Activated T-cell treated with anti-CD3 and anti-CD28 coated beads, Interleukin-2, amount 50 U/mL, for 72 hours (primary cell): ENCODE results near the gene STAC. TPM values are rescaled to one million over a fixed set of nuclear protein-coding genes. Genes with fewer than 3 reads are reported as not detected.
A peak's percentile ranks its signal among the peaks of the same experiment; 100 is the strongest.
"Not testable (repeated sequence)": the region's sequence is repeated elsewhere in the genome, so short reads cannot be mapped to it uniquely, and the experiment has no call there.

Experiments
- ATAC-seq, 2 donors: fragments of 150-1000 bp; cut with Tn5 transposase; replicated peaks in 1 of 2; 2 replicates each; pipeline ENCODE4 v1.10.0; 2021; ENCODE audit warnings: moderate library complexity in 2 of 2, mild to moderate bottlenecking in 1 of 2
- DNase-seq, 2 donors: peaks; one replicate each; pipeline ENCODE4 v3.0.0; 2021 to 2022; ENCODE audit warnings: mixed read lengths in 1 of 2
- H3K27ac Mint-ChIP-seq: one replicate; pipeline ENCODE4 v1.8.0; 2022; ENCODE audit warnings: mild to moderate bottlenecking, moderate library complexity, mixed read lengths
- H3K27me3 Mint-ChIP-seq: one replicate; pipeline ENCODE4 v1.8.0; 2022; ENCODE audit warnings: low read depth, mixed read lengths
- H3K36me3 Mint-ChIP-seq, 2 donors: one replicate each; pipeline ENCODE4 v1.8.0; 2022; ENCODE audit warnings: mixed read lengths in 2 of 2, mild to moderate bottlenecking in 1 of 2; ENCODE audit not compliant: insufficient read depth in 2 of 2
- H3K4me1 Mint-ChIP-seq: one replicate; pipeline ENCODE4 v1.8.0; 2022; ENCODE audit warnings: low read depth, mixed read lengths
- H3K4me3 Mint-ChIP-seq, 2 donors: one replicate each; pipeline ENCODE4 v1.8.0; 2022; ENCODE audit warnings: mild to moderate bottlenecking in 2 of 2, mixed read lengths in 2 of 2, moderate library complexity in 2 of 2
- H3K9me3 Mint-ChIP-seq, 2 donors: one replicate each; pipeline ENCODE4 v1.8.0; 2022; ENCODE audit warnings: mixed read lengths in 2 of 2
- total RNA-seq, 2 donors: library from RNA; stranded (reverse); gene quantifications; one replicate each; pipeline ENCODE4 v1.2.3, GENCODE V29; 2022

STAC gene
- total RNA-seq, 2 donors from 2014 or later, result not detected

DNA sequence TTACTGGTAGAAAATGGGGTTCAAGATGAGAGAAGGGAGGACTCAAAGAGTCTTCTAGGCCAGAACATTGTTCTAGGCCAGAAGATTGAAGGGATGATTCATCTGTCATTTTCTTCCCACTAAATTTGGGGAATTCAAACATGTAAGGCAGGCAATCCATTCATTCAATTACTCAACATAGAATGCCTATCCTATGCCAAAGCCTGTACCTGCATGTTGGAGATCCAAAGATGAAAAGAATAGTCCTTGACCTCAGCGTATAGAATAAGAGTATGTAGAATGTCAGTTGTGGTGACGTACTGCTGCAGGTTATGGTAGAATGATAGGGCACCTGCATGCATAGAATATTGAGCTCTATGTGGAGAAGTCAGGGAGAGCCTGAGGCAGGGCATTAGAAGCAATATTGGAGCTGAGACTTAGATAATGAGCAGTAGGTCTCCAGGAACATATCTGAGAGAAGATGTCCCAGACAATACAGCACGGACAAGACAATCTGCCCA is 49.7 kb downstream of the STAC start:
- ATAC-seq (no peak), DNase-seq (no peak)
- Mint-ChIP-seq H3K9me3 (no peaks in the 10 kb centered on the region), H3K4me1 (no peaks in the 10 kb centered on the region), H3K4me3 (no peak overlapping the region), H3K36me3 (no peaks in the 10 kb centered on the region), H3K27me3 (no peaks in the 10 kb centered on the region), H3K27ac (no peak overlapping the region)

DNA sequence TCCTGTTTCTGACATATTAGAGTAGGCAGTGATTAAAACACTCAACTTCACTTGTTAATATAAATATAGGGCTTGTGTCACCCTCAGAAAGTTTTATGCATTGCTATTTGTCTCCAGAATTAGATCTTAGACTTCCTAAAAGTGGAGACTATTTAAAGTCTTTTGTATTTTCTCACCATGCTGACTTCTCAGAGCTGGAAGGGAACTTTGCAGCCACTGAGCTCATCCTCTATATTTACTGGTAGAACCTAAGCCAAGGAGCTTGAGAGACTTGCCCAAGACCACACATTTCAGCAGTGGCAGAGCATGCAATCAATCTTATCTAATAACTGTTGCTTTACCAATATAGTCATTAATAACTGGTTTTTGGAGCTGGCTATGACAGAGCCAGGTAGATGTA is 53.2 kb downstream of the STAC start:
- Mint-ChIP-seq H3K36me3 (no peaks in the 10 kb centered on the region), H3K27me3 (no peaks in the 10 kb centered on the region), H3K4me1 (no peaks in the 10 kb centered on the region), H3K9me3 (no peaks in the 10 kb centered on the region), H3K27ac (no peak overlapping the region), H3K4me3 (no peak overlapping the region)
- DNase-seq (no peak), ATAC-seq (no peak)

DNA sequence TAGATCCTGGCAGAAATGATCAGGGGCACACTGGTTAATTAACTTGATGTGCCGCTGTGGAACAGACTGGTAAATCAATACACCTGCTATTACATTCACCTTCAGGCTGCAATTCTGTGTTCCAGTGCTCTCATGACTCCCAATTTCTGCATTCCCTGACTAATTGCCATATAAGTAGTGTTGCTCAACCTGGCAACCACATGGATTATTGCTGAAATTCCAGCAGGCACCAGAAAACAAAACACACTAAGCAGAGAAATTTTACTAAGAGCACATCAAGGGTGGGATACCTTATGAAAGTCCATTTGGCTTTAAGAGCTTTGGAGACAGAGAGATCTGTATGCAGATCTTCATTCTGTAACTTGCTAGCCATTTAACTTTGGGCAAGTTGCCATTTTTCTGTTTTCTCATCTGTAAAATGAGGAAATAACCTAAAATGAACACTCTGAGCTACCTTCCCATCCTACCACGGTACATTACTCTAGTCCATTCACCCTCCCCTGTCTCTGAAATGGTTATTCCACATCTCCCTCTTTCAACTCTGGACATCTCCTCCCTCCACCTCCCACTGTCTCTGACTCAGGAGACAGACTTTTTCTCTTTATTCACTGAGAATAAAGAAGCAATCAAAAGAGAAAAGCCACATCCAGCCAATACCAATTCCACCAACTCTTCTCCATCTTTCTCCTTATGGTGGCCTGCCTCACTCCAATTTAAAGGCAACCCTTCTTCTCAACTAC is 54.6 kb downstream of the STAC start:
- Mint-ChIP-seq H3K27me3 (no peaks in the 10 kb centered on the region), H3K4me3 (no peak overlapping the region), H3K9me3 (no peaks in the 10 kb centered on the region), H3K4me1 (no peaks in the 10 kb centered on the region), H3K27ac (no peak overlapping the region), H3K36me3 (no peaks in the 10 kb centered on the region)
- ATAC-seq (no peak), DNase-seq (no peak)

- no peaks in the 10 kb centered on the region for H3K9me3 Mint-ChIP-seq
- H3K27ac Mint-ChIP-seq, result no peak overlapping the region
- peak in 1 of 2 donors; percentile 58 for ATAC-seq
- no peaks in the 10 kb centered on the region for H3K27me3 Mint-ChIP-seq
- H3K4me3 Mint-ChIP-seq, result peak overlapping the region in 1 of 2 donors; percentile 56
- H3K4me1 Mint-ChIP-seq, result no peaks in the 10 kb centered on the region
- no peaks in the 10 kb centered on the region for H3K36me3 Mint-ChIP-seq
- no peak for DNase-seq
These were observed 62.9 kb downstream of the STAC start for GRCh38 chr3:36443028-36443686.

DNA sequence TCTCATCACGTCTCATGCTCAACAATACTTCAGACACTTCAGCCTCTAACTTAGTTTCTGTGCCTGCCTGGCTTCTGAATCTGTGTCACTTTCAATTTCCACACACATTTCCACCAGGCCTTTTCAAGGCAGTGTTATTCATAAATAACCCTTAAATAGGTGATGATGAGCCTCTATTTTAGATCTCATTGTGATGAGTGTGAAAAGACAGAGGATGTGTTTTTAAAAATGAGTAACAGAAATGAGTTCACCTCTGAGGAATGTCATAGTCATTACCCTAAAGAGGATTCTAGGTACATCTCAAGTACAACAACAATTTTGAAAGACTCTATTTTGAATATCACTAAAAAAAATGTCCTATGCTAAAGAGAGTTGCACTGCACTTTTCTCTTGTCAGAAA is 64.6 kb downstream of the STAC start:
- Mint-ChIP-seq H3K36me3 (no peaks in the 10 kb centered on the region), H3K27ac (no peak overlapping the region), H3K4me3 (peak overlapping the region in 1 of 2 donors; percentile 6), H3K9me3 (no peaks in the 10 kb centered on the region), H3K27me3 (no peaks in the 10 kb centered on the region), H3K4me1 (no peaks in the 10 kb centered on the region)
- DNase-seq (no peak), ATAC-seq (peak in 1 of 2 donors; percentile 62)

DNA sequence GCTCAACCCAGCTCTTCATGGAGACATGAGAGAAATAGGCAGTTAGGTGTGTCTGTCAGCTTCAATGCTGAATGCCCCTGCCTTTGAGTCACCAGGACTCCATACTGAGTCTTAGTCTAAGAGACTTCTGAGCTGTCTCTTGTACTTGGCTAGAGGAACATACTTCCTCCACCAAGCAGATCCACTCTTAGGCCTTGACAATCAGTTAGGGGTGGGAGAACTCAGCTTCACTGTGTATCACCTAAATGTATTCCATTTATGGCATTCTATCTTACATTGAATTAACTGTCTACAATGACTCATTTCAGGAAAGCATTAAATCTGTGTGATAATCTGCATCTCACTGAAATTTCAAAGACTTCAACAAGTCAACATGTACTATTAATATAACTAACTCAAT is 66.0 kb downstream of the STAC start:
- Mint-ChIP-seq H3K9me3 (no peaks in the 10 kb centered on the region), H3K27ac (no peak overlapping the region), H3K4me3 (no peak overlapping the region), H3K27me3 (no peaks in the 10 kb centered on the region), H3K4me1 (no peaks in the 10 kb centered on the region), H3K36me3 (no peaks in the 10 kb centered on the region)
- no peak for ATAC-seq
- no peak for DNase-seq

DNA sequence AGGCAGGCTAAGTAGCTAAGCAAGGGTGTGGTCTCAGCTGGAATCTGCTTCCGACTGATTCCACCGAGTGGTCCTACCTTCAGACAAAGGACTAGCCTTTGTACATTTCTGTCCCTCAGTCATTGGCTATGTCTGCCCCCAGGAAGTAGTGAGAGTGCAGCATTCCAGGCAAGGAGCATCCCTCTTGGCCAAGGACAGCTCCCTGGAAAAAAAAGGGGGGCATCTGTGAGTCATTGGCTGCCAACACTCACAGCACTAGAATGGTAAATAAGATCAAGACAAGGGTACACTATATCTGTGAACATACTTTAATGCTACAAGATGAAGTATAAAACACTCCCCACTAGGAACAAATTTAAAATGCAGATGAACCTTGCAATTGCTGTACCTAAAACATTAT is 66.8 kb downstream of the STAC start:
- no peak for DNase-seq
- Mint-ChIP-seq H3K4me3 (no peak overlapping the region), H3K36me3 (no peaks in the 10 kb centered on the region), H3K27me3 (no peaks in the 10 kb centered on the region), H3K4me1 (no peaks in the 10 kb centered on the region), H3K27ac (no peak overlapping the region), H3K9me3 (no peaks in the 10 kb centered on the region)
- ATAC-seq, result no peak

GRCh38 chr3:36451816-36452215 is 71.5 kb downstream of the STAC start:
- DNase-seq (no peak), ATAC-seq (no peak)
- Mint-ChIP-seq H3K4me3 (no peak overlapping the region), H3K27ac (no peak overlapping the region), H3K4me1 (no peaks in the 10 kb centered on the region), H3K36me3 (no peaks in the 10 kb centered on the region), H3K27me3 (no peaks in the 10 kb centered on the region), H3K9me3 (no peaks in the 10 kb centered on the region)

DNA sequence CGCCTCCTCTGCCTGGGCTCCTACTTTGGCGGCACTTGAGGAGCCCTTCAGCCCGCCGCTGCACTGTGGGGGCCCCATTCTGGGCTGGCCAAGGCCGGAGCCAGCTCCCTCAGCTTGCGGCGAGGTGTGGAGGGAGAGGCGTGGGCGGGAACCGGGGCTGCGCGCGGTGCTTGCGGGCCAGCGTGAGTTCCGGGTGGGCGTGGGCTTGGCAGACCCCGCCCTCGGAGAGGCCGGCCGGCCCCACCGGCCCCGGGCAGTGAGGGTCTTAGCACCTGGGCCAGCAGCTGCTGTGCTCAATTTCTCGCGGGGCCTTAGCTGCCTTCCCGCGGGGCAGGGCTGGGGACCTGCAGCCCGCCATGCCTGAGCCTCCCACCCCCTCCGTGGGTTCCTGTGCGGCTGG is 72.9 kb downstream of the STAC start:
- not testable (repeated sequence) for H3K36me3 Mint-ChIP-seq, H3K27me3 Mint-ChIP-seq, DNase-seq, H3K4me1 Mint-ChIP-seq, ATAC-seq, H3K27ac Mint-ChIP-seq, H3K4me3 Mint-ChIP-seq, H3K9me3 Mint-ChIP-seq

DNA sequence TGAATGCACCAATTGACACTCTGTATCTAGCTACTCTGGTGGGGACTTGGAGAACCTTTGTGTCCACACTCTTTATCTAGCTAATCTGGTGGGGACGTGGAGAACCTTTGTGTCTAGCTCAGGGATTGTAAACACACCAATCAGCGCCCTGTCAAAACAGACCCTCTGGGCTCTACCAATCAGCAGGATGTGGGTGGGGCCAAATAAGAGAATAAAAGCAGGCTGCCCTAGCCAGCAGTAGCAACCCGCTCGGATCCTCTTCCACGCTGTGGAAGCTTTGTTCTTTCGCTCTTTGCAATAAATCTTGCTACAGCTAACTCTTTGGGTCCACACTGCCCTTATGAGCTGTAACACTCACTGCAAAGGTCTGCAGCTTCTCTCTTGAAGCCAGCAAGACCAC is 73.6 kb downstream of the STAC start:
- not testable (repeated sequence) for H3K4me1 Mint-ChIP-seq, H3K9me3 Mint-ChIP-seq, DNase-seq, H3K36me3 Mint-ChIP-seq, ATAC-seq, H3K27ac Mint-ChIP-seq, H3K4me3 Mint-ChIP-seq, H3K27me3 Mint-ChIP-seq

DNA sequence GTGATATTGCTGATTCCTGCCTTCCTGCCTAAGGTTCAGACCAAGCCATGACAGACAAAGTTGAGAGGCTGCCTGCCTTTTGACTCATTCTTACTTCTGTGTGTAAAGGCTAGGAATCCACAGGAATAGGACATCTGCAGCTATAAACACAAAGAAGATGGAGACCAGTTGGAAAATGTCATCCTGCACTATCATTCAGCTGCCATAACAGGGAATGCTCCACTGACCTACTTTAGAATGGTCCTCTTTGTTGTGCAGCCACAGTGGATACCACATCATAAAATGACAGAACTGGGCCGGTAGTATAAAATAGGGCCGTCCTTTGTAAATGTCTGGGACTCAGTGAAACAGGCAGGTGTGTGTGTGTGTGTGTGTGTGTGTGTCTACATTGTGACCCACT is 75.1 kb downstream of the STAC start:
- no peaks in the 10 kb centered on the region for H3K4me1 Mint-ChIP-seq
- no peaks in the 10 kb centered on the region for H3K27me3 Mint-ChIP-seq
- H3K9me3 Mint-ChIP-seq, result no peaks in the 10 kb centered on the region
- ATAC-seq (no peak), DNase-seq (no peak)
- H3K27ac Mint-ChIP-seq, result no peak overlapping the region
- no peak overlapping the region for H3K4me3 Mint-ChIP-seq
- H3K36me3 Mint-ChIP-seq, result no peaks in the 10 kb centered on the region

- Mint-ChIP-seq H3K27me3 (peaks cover 6% of the 10 kb centered on the region), H3K9me3 (peaks cover 2% of the 10 kb centered on the region in 2 donors), H3K4me1 (no peaks in the 10 kb centered on the region), H3K4me3 (no peak overlapping the region), H3K36me3 (no peaks in the 10 kb centered on the region), H3K27ac (no peak overlapping the region)
- no peak for ATAC-seq
- no peak for DNase-seq
These were observed 76.5 kb downstream of the STAC start for GRCh38 chr3:36456784-36457183.

- H3K4me3 Mint-ChIP-seq, result no peak overlapping the region
- H3K9me3 Mint-ChIP-seq, result peaks cover 2% of the 10 kb centered on the region in 2 donors
- H3K4me1 Mint-ChIP-seq, result no peaks in the 10 kb centered on the region
- DNase-seq (no peak), ATAC-seq (no peak)
- H3K27ac Mint-ChIP-seq, result no peak overlapping the region
- H3K36me3 Mint-ChIP-seq, result no peaks in the 10 kb centered on the region
- peaks cover 6% of the 10 kb centered on the region for H3K27me3 Mint-ChIP-seq
These were observed 77.4 kb downstream of the STAC start for GRCh38 chr3:36457667-36458066.

DNA sequence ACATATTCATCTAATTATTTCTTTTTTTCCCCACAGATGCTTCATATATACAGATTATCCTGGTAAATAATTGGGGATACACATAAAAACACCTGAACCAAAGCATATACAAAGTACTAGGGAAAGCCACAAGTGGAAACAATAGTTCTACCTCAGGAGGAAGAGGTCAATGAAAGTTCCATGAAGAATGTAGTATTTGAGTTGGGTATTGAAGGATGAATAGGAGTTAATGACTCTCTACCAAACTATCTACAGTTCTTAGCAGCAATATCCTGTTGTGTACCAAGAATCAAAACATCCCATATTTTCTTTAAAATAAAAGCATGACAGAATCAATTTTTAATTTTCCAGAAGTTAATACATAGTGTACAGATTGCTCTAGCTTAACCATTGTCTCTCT is 78.9 kb downstream of the STAC start:
- Mint-ChIP-seq H3K4me3 (no peak overlapping the region), H3K36me3 (no peaks in the 10 kb centered on the region), H3K27ac (no peak overlapping the region), H3K27me3 (peaks cover 6% of the 10 kb centered on the region), H3K9me3 (peaks cover 2% of the 10 kb centered on the region in 2 donors), H3K4me1 (no peaks in the 10 kb centered on the region)
- ATAC-seq (no peak), DNase-seq (no peak)
